ENCODE measurements around the gene DAND5. TPM values are rescaled to one million over a fixed set of nuclear protein-coding genes. Genes with fewer than 3 reads are reported as not detected.

The DAND5 gene
- total and polyA plus RNA-seq, 2 of the 13 experiments (the other 11 are each of a cell fraction or from before 2014, with no cell fraction given): 0.04 TPM; not detected in 1

DNA sequence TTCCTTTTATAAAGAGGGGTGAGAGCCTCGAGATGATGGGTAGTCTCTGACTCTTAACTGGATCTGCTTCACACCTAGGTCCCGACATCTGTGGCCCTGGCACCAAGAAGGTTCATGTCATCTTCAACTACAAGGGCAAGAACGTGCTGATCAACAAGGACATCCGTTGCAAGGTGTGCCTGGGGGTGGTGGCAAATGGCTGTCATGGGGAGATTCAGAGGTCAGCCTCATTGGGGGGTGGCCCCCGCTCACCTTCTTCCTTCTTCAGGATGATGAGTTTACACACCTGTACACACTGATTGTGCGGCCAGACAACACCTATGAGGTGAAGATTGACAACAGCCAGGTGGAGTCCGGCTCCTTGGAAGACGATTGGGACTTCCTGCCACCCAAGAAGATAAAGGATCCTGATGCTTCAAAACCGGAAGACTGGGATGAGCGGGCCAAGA lies 29.4 kb upstream of the DAND5 start:
- ChIA-PET POLR2A (no interaction called here), CTCF (ENCODE audit: low intra/inter-chr PET ratio, low total read pairs) (no interaction called here)
- WGBS (ENCODE audit: low lambda C conversion rate): 76% methylated on average over 9 of the region's 10 CpGs
- BruUV-seq (replicated peaks): no TSS peak
- Histone ChIP-seq H3K4me1 (ENCODE audit: insufficient read depth, low read length) (peaks cover 44% of the 10 kb centered on the region), H3K9me3 (ENCODE audit: low read length) (no peaks in the 10 kb centered on the region), H3K27ac (ENCODE audit: extremely low read length, insufficient read depth, low read length) (peak overlapping the region; percentile 79), H4K20me1 (ENCODE audit: insufficient read depth, low read length) (peaks cover 13% of the 10 kb centered on the region), H3K9ac (ENCODE audit: insufficient read depth, low read depth, low read length) (peak overlapping the region; percentile 99), H3K4me3 (replicated peaks in 1 of 3; ENCODE audit: insufficient read depth in 1 of 3, low read depth in 2 of 3, low read length in 3 of 3) (peak overlapping the region; percentile 84 to 97 (median 88)), H3K36me3 (replicated peaks in 1 of 2; ENCODE audit: control insufficient read depth in 1 of 2, insufficient read depth in 2 of 2, low read length in 2 of 2) (peaks cover 13 to 43% of the 10 kb centered on the region in 2 experiments), H3K79me2 (ENCODE audit: insufficient read depth, low read length) (peaks cover 31% of the 10 kb centered on the region), H3K4me2 (ENCODE audit: low read depth, low read length) (peak overlapping the region; percentile 96), H3K27me3 (ENCODE audit: control insufficient read depth in 1 of 2, insufficient read depth in 2 of 2, low read length in 2 of 2) (peaks cover 0 to 5% of the 10 kb centered on the region in 2 experiments; a peak in 1 of 5 replicates), H2AFZ (ENCODE audit: low read length) (no peak overlapping the region)
- FAIRE-seq (no peak), ATAC-seq (no peak), DNase-seq (ENCODE audit: low spot score) (no peak)
- in situ Hi-C loops (cut with HindIII; ENCODE audit: extremely low pct_ligation_motif_present, low pct_unique_long_range_greater_than_20kb) (no loop called here), intact Hi-C loops (cut with micrococcal nuclease; ENCODE audit: unreplicated experiment) (no loop called here)
- TF ChIP-seq NR2F6 (IDR thresholded peaks at IDR 0.05): no peak
- no peak for TF ChIP-seq NR2F6 (CRISPR knock-in tag; IDR thresholded peaks at IDR 0.05)
- TF ChIP-seq, protein P1, sequence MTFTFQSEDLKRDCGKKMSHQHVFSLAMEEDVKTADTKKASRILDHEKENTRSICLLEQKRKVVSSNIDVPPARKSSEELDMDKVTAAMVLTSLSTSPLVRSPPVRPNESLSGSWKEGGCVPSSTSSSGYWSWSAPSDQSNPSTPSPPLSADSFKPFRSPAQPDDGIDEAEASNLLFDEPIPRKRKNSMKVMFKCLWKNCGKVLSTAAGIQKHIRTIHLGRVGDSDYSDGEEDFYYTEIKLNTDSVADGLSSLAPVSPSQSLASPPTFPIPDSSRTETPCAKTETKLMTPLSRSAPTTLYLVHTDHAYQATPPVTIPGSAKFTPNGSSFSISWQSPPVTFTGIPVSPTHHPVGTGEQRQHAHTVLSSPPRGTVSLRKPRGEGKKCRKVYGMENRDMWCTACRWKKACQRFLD (CRISPR knock-in tag; IDR thresholded peaks at IDR 0.05; ENCODE audit: borderline replicate concordance): no peak
- TF ChIP-seq, protein P2, sequence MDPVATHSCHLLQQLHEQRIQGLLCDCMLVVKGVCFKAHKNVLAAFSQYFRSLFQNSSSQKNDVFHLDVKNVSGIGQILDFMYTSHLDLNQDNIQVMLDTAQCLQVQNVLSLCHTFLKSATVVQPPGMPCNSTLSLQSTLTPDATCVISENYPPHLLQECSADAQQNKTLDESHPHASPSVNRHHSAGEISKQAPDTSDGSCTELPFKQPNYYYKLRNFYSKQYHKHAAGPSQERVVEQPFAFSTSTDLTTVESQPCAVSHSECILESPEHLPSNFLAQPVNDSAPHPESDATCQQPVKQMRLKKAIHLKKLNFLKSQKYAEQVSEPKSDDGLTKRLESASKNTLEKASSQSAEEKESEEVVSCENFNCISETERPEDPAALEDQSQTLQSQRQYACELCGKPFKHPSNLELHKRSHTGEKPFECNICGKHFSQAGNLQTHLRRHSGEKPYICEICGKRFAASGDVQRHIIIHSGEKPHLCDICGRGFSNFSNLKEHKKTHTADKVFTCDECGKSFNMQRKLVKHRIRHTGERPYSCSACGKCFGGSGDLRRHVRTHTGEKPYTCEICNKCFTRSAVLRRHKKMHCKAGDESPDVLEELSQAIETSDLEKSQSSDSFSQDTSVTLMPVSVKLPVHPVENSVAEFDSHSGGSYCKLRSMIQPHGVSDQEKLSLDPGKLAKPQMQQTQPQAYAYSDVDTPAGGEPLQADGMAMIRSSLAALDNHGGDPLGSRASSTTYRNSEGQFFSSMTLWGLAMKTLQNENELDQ (CRISPR knock-in tag; IDR thresholded peaks at IDR 0.05; ENCODE audit: borderline replicate concordance): no peak
- TF ChIP-seq ISX (CRISPR knock-in tag; conservative IDR thresholded peaks at IDR 0.05): no peak
- TF ChIP-seq AGO2 (optimal IDR thresholded peaks at IDR 0.05; ENCODE audit: low read depth, low read length): no peak
- TF ChIP-seq MIER3 (CRISPR knock-in tag; IDR thresholded peaks at IDR 0.05; ENCODE audit: borderline replicate concordance): no peak
- TF ChIP-seq, protein P3, sequence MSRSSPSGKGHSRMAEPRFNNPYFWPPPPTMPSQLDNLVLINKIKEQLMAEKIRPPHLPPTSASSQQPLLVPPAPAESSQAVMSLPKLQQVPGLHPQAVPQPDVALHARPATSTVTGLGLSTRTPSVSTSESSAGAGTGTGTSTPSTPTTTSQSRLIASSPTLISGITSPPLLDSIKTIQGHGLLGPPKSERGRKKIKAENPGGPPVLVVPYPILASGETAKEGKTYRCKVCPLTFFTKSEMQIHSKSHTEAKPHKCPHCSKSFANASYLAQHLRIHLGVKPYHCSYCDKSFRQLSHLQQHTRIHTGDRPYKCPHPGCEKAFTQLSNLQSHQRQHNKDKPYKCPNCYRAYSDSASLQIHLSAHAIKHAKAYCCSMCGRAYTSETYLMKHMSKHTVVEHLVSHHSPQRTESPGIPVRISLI (CRISPR knock-in tag; IDR thresholded peaks at IDR 0.05; ENCODE audit: borderline replicate concordance): no peak

Data from HepG2 (cell line).